Neural crest cell (in vitro differentiated cells): ENCODE measurements around the gene FEZF1. TPM values are rescaled to one million over a fixed set of nuclear protein-coding genes. Genes with fewer than 3 reads are reported as not detected.

Source experiments
- DNase-seq: peaks from one replicate; pipeline ENCODE4 v3.0.0; 2021; ENCODE audit warnings: low read depth, mixed read lengths, low spot score
- H3K27ac Mint-ChIP-seq: one replicate; pipeline ENCODE4 v1.8.0; 2021; ENCODE audit warnings: mild to moderate bottlenecking, mixed read lengths; ENCODE audit not compliant: unreplicated experiment
- H3K27me3 Mint-ChIP-seq: 2 replicates; pipeline ENCODE4 v1.8.0; 2021; ENCODE audit warnings: low read depth, mild to moderate bottlenecking, mixed read lengths
- H3K36me3 Mint-ChIP-seq: 2 replicates; pipeline ENCODE4 v1.8.0; 2021; ENCODE audit warnings: low read depth, mild to moderate bottlenecking, mixed read lengths
- H3K4me1 Mint-ChIP-seq: 2 replicates; pipeline ENCODE4 v1.8.0; 2021; ENCODE audit warnings: mixed read lengths
- H3K4me3 Mint-ChIP-seq: one replicate; pipeline ENCODE4 v1.8.0; 2021; ENCODE audit warnings: mild to moderate bottlenecking, mixed read lengths
- H3K9me3 Mint-ChIP-seq: 2 replicates; pipeline ENCODE4 v1.8.0; 2021; ENCODE audit warnings: mixed read lengths
- CTCF ChIP-seq: fragments of 200-600 bp; sonication (generic); conservative IDR thresholded peaks from 2 replicates; pipeline ENCODE4 v1.5.0; 2021; ENCODE audit warnings: antibody characterized with exemption, mild to moderate bottlenecking
- long read RNA-seq: library from polyadenylated mRNA; unstranded; transcript quantifications from one replicate; pipeline ENCODE4 v2.0.0, GENCODE V29; 2020
- total RNA-seq: library from RNA; stranded (reverse); gene quantifications from 2 replicates; pipeline ENCODE4 v1.2.1, GENCODE V29; 2021

The FEZF1 gene
- not detected in 2 replicates for total RNA-seq
- long read RNA-seq = 0 reads

- Mint-ChIP-seq H3K9me3 (no peaks in the 10 kb centered on the region), H3K27me3 (peaks cover 99% of the 10 kb centered on the region), H3K36me3 (no peaks in the 10 kb centered on the region), H3K4me1 (peaks cover 34% of the 10 kb centered on the region), H3K4me3 (peak within 1 kb of the TSS; percentile 63), H3K27ac (no peak within 1 kb of the TSS)
- no peak for DNase-seq
- no peak for TF ChIP-seq CTCF
Measured at GRCh38 chr7:122304319-122304975, at the start of gene FEZF1. TSS of gene FEZF1 (minus strand) at chr7:122304750. CDS start at chr7:122304437, 313 bp downstream.

- no peaks in the 10 kb centered on the region for H3K9me3 Mint-ChIP-seq
- no peak for TF ChIP-seq CTCF
- H3K36me3 Mint-ChIP-seq = no peaks in the 10 kb centered on the region
- H3K27me3 Mint-ChIP-seq = peaks cover 9% of the 10 kb centered on the region
- H3K4me1 Mint-ChIP-seq = no peaks in the 10 kb centered on the region
- DNase-seq = no peak
- no peak overlapping the region for H3K27ac Mint-ChIP-seq
- H3K4me3 Mint-ChIP-seq = no peak overlapping the region
Measured at GRCh38 chr7:122352454-122352853, 47.9 kb upstream of the FEZF1 start.

- no peak for TF ChIP-seq CTCF
- no peak overlapping the region for H3K4me3 Mint-ChIP-seq
- DNase-seq = no peak
- no peaks in the 10 kb centered on the region for H3K36me3 Mint-ChIP-seq
- H3K27ac Mint-ChIP-seq = no peak overlapping the region
- H3K27me3 Mint-ChIP-seq = peaks cover 9% of the 10 kb centered on the region
- no peaks in the 10 kb centered on the region for H3K4me1 Mint-ChIP-seq
- no peaks in the 10 kb centered on the region for H3K9me3 Mint-ChIP-seq
Measured at GRCh38 chr7:122350701-122351100, 46.2 kb upstream of the FEZF1 start.

GRCh38 chr7:122344303-122344620 lies 39.7 kb upstream of the FEZF1 start:
- Mint-ChIP-seq H3K9me3 (no peaks in the 10 kb centered on the region), H3K4me3 (no peak overlapping the region), H3K4me1 (no peaks in the 10 kb centered on the region), H3K36me3 (no peaks in the 10 kb centered on the region), H3K27me3 (peaks cover under 1% of the 10 kb centered on the region), H3K27ac (no peak overlapping the region)
- TF ChIP-seq CTCF = no peak
- DNase-seq = no peak

GRCh38 chr7:122343601-122344302 lies 39.2 kb upstream of the FEZF1 start:
- Mint-ChIP-seq H3K27me3 (no peaks in the 10 kb centered on the region), H3K27ac (no peak overlapping the region), H3K4me3 (no peak overlapping the region), H3K36me3 (no peaks in the 10 kb centered on the region), H3K9me3 (no peaks in the 10 kb centered on the region), H3K4me1 (no peaks in the 10 kb centered on the region)
- no peak for DNase-seq
- TF ChIP-seq CTCF = no peak
